Activated CD8-positive, alpha-beta memory T cell treated with anti-CD3 and anti-CD28 coated beads, Interleukin-2, amount 50 U/mL, for 1 hour (primary cell): Measurements from ENCODE around the gene PTGDR.

Experiments
- DNase-seq: peaks from one replicate; pipeline ENCODE4 v3.0.0-alpha.2; 2020; ENCODE audit errors: extremely low read depth

Gene PTGDR

DNA sequence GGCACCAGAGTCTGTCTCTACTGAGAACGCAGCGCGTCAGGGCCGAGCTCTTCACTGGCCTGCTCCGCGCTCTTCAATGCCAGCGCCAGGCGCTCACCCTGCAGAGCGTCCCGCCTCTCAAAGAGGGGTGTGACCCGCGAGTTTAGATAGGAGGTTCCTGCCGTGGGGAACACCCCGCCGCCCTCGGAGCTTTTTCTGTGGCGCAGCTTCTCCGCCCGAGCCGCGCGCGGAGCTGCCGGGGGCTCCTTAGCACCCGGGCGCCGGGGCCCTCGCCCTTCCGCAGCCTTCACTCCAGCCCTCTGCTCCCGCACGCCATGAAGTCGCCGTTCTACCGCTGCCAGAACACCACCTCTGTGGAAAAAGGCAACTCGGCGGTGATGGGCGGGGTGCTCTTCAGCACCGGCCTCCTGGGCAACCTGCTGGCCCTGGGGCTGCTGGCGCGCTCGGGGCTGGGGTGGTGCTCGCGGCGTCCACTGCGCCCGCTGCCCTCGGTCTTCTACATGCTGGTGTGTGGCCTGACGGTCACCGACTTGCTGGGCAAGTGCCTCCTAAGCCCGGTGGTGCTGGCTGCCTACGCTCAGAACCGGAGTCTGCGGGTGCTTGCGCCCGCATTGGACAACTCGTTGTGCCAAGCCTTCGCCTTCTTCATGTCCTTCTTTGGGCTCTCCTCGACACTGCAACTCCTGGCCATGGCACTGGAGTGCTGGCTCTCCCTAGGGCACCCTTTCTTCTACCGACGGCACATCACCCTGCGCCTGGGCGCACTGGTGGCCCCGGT, at the start of gene PTGDR:
PTGDR (plus strand) TSS at position 198 of the 778 bp plus-strand sequence; CDS start at position 315, 117 bp downstream.
- peak; percentile 9 for DNase-seq

DNA sequence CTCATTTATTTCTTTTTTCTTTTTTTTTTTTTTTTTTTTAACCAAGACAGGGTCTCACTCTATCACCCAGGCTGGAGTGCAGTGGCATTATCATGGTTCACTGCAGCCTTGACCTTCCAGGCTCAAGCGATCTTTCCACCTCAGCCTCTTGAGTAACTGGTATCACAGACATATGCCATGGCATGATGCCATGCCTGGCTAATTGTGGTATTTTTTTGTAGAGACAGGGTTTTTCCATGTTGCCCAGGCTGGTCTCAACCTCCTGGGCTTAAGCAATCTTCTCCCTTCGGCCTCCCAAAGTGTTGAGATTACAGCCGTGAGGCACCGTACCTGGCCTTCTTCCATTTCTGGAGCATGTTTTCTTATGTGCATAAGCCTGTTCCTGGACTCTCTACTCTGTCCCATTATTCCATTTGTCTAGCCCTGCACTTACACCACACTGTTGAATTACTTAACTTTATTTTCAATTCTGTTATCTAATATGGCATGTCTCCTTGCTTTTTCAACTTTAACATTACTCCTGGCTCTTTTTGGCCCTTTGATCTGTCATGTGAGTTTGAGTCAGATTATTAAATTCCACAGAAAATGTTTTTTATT, 47.9 kb upstream of the PTGDR start:
- no peak for DNase-seq

DNA sequence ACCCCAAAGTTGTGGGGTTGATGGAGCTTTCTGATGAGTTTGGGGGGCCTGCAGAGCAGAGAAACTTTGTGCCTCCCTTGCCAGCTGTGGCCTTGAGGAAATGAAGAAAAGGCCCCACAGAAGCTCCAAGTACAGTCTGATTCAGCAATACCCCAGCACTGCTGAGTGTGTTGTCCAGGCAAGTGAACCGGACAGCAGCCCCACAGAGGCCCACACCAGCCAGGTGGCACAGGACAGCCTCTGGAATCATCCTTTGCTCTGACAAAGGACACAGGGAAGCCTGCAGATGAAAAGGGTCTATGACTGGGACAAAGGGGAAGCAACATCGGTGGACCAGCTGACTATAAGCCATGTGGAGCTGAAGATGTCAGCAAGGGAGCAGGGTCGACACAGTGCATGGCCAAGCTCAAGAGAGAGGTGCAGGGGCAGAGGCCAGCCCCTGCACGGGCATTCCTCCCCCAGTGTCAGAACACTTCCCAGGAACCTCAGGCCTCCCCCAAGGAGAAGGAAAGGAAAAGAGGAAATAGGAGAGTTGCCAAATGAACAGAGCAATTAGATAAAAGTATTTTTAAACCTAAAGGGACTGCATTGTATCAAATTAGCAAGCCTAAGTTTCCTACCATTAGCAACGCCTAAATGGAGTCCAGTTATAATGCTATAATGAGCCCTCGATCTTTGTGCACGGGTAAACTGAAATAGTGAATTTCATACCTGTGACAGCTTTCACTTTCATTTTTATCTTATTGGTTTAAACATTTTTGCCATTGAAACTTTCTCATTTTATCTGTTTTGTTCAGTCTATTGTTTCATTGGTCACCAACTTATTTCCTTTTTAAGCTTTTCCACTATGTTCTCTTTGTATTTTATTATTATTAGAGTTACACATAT, 46.3 kb upstream of the PTGDR start:
- no peak for DNase-seq

GRCh38 chr14:52222901-52223300, 44.6 kb upstream of the PTGDR start:
- no peak for DNase-seq

DNA sequence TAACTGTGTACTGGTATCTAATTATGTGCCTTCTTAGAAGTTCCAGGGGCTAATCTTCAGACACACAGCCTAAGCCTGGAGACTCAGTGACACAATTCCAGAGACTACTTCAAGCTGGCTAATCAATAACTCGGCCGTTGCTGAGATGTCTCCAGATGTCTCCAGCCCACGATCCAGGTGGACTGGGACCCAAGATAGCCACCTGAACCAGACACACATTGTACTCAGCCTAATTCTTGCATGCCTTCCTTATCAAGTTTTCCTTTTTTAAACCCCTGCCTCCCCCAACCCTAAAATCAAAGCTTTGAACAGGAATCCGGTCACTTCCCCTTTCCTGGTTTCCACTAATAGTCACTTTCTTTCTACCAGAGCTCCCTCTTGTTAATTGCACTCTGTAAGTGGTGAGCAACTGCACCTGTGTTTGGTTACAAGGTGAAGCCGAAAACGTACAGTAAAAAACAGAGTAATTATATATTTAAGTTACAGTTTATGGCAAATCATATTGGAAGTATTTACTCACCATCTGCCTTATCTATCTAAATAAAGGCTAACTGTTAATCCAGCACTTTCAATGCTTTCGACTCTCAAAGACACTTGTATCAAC, 39.8 kb upstream of the PTGDR start:
- no peak for DNase-seq

GRCh38 chr14:52233693-52234092, 33.8 kb upstream of the PTGDR start:
- DNase-seq = no peak

DNA sequence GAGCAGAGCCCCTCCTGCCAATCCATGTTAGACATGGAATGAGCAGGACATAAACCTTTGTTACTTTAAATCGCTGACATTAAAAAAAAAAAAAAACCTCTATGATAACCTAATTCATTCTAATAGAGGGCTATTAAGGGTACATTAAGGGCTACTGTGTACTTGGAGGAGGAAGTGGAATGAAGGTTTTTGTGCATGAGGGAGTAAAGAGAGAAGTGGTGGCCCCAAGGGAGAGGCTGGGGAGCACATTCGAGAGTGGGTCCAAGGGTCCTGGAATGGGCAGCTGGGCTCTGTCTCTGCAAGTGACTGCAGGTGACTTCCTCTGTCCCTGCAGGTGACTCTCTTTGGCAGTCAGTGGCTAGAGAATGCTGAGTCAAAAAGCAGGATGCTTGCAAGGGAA, 32.1 kb upstream of the PTGDR start:
- no peak for DNase-seq

GRCh38 chr14:52235866-52236510, 31.5 kb upstream of the PTGDR start:
- DNase-seq = no peak

- no peak for DNase-seq
Measured at GRCh38 chr14:52238682-52239081, 28.8 kb upstream of the PTGDR start.

DNA sequence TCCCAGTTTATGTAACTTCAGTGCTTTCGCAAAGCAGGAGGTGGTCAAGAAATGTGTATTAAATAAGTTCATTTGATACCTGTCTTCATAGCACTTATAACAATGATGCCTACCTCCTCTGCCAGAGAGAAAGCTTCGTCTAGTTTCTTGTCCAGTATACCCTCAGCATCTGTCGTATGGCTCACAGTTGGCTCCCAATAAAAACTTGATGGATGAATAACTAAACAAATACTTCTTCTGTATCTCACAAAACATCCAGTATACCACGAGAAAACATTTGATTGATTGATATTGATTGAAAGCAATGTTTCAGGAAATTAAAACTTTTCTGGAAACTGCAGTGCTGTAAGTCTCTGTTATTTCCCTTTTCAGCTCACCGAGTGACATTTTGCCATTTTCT, 26.9 kb upstream of the PTGDR start:
- no peak for DNase-seq

- DNase-seq = no peak
Measured at GRCh38 chr14:52241087-52241793, 26.3 kb upstream of the PTGDR start.

GRCh38 chr14:52244328-52244727, 23.2 kb upstream of the PTGDR start:
- DNase-seq = no peak

DNA sequence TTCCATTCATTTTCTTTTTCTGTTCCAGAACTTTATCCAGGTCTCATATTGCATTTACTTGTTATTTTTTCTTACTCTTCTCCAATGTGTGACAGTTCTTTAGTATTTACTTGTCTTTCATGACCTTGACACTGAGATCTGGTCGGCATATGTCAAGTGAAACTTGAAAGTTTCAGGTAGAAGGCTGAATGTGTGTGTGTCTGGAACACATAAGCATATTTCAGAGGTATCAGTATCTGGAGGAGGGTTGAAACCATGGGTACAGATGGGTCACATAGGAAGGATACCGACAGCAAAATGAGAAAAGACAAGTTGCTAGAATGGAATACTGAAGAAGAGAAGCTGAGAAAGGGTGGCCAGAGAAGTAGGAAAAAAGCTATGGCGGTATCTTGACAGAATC, 22.5 kb upstream of the PTGDR start:
- DNase-seq = no peak

- DNase-seq = no peak
Measured at GRCh38 chr14:52248057-52248456, 19.4 kb upstream of the PTGDR start.

- no peak for DNase-seq
Measured at GRCh38 chr14:52251724-52252123, 15.8 kb upstream of the PTGDR start.

DNA sequence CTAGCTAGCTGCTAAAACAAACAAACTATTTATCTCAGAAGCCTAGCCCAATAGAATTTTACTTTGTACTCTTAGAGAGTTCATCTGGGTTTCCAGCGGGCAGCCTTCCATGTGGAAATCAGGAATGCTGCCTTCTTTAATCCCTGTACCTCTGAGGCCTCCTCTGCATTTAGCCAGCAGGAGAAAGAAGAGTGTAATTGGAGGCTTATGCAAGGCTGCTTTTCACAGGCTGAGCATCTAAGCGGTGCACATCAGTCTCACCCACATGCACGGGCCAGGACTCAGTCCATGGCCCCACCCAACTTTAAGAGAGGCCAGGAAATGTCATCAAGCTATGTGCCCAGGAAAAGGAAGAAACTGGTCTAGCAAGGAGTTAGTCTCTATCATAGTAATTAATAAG, 14.0 kb upstream of the PTGDR start:
- no peak for DNase-seq

DNA sequence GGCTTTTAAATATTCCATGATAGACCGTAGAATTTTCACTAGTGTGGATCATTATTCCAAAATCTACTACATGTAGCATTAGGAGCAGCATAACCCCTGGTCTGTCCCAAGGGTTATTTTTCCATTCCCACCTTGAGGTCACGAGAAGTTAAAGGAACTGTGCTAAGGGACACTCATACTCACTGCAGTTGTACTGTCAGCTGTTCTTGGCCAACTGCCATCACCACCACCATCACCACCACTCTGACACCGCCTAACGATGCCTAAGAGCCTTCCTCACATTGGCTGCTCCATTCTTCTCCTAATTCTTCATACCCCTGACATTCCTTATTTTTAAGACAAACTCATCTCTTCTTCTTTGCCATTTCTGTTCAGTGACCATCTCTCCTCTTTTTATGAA, 13.4 kb upstream of the PTGDR start:
- DNase-seq = no peak

- DNase-seq = no peak
Measured at GRCh38 chr14:52258783-52259182, 8.7 kb upstream of the PTGDR start.

GRCh38 chr14:52259434-52259833, 8.1 kb upstream of the PTGDR start:
- no peak for DNase-seq

DNA sequence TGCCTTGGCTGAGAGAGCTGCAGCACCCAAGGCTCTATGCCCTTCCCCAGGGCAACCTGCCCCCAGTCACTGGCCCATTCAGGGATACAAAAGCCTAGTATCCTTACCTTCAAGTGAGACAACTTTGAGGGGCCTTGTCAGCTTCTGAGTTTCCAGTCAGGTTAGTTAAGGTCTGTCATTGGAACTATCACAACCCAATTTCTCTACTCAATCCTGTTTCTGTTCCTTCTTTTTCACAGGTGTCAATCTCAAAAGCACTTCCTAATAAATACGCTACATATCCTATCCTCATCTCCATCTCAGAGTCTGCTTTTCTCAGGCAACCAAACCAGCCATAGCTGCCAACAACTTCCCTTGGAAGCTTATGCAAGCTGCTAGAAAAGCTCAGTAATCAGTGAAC, 4.9 kb upstream of the PTGDR start:
- no peak for DNase-seq

- DNase-seq = no peak
Measured at GRCh38 chr14:52263190-52263589, 4.3 kb upstream of the PTGDR start.
